Activated CD4-positive, alpha-beta T cell treated with anti-CD3 and anti-CD28 coated beads, Interleukin-2, amount 50 U/mL, for 4 hours (primary cell): ENCODE measurements around the gene SCP2.

Source experiments
- DNase-seq, 2 experiments: peaks; one replicate each; pipeline ENCODE4 v3.0.0-alpha.2; 2020

Gene SCP2

GRCh38 chr1:53085405-53085804, 158.3 kb downstream of the SCP2 start:
- DNase-seq: no peak

DNA sequence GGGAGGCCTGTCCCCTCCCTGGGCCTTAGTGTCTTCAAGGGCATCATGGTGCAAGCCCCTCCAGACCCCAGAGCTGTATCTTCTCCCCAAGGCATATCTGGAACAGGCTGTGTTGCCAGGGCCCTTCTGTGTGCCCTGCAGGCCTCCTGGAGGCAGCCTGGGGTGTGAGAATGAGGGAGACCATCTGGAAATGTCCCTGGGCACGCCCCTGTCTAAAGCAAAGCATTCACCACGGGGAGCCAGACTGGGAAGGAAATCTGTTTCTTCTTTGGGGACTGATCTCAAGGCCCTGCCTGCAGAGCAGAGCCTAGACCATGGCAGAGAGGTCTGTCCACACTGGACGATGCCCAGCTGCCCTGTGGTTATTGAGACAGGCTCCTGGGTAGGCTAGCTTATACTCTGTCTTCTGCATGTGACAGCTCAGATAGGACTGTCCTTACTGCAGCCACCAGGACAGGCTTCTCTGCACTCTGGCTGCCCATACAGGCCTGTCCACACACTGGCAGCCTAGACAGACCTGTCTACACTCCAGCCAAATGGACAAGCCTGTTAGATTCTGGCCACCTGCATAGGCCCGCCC, 159.5 kb downstream of the SCP2 start:
- no peak for DNase-seq

- no peak for DNase-seq
Measured at GRCh38 chr1:53087332-53088285, 160.5 kb downstream of the SCP2 start.

- DNase-seq: no peak
Measured at GRCh38 chr1:53088616-53089300, 161.7 kb downstream of the SCP2 start.

DNA sequence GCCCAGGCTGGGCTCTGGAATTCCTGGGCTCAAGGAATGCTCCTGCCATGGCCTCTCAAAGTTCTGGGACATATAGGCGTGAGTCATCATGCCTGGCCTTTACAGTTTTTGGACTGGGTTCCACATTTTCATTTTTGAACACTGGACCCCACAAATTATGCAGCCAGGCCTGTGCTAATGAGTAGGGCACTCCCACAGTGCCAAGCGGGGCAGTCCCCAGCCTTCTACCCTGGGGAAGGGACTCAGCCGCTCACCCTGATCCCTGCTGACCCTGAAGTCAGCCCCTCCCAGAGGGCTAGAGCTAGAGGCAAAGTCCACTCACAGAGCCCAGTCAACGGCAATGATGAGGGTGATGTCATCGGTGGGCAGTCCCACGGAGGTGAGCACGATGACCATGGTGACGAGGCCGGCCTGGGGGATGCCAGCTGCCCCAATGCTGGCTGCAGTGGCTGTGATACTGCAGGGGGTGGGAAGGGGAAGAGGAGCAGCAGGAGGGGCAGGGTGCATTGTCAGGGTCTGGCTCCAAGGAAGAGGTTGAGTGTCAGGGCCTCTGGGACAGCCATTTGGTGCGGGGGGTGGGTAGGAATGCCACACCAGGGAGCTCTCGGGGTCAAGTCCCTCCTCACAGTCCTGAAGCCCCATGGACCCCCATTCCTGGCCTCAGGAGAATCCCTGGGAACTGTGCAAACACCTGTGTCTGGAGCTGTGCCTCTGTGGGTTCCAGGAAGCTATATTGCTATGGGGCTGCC, 162.6 kb downstream of the SCP2 start:
- DNase-seq: no peak

DNA sequence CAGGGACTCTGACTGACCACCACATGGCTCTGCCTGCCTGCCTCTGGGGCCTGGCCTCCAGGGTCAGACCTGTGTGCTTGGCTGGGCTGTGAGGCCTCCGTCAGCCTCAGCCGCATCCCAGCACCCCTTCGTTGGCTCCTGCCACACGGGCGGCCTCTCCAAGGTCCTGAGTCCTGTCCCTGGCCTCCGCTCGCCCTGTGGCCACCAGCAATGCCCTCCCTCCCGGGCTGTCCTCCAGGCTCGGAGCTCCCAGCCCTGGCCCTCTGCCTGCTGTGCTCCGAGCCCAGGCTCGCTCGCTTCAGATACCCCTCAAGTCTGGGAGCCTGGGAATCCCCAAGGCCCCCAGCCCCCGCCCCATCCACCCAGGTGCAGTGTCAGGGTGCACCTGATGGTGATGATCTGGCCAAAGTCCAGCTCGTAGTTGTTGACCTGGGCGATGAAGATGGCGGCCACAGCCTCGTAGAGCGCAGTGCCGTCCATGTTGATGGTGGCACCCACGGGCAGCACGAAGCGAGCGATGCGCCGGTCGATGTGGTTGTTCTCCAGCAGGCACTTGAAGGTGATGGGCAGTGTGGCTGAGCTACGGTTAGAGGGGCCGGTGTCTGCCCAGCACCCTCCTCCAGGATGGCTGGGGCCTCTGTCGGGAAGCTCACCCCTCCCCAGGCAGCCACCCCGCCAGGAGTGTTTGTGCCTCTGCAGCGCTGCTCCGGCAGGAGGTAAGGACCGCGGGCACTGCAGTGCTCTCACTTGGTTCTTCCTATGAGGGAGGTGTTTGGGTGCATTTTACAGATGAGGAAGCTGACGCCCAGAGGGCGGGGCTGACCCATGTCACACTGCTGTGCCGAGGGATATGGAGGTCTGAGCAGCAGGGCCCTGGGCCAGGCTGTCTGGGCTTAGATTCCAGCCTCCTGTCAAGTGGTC, 163.4 kb downstream of the SCP2 start:
- DNase-seq: no peak

- DNase-seq: no peak
Measured at GRCh38 chr1:53091841-53092645, 165.0 kb downstream of the SCP2 start.

- DNase-seq: no peak
Measured at GRCh38 chr1:53092659-53093450, 165.8 kb downstream of the SCP2 start.

- DNase-seq: no peak
Measured at GRCh38 chr1:53093451-53093754, 166.3 kb downstream of the SCP2 start.

GRCh38 chr1:53093778-53094532, 166.9 kb downstream of the SCP2 start:
- no peak for DNase-seq

DNA sequence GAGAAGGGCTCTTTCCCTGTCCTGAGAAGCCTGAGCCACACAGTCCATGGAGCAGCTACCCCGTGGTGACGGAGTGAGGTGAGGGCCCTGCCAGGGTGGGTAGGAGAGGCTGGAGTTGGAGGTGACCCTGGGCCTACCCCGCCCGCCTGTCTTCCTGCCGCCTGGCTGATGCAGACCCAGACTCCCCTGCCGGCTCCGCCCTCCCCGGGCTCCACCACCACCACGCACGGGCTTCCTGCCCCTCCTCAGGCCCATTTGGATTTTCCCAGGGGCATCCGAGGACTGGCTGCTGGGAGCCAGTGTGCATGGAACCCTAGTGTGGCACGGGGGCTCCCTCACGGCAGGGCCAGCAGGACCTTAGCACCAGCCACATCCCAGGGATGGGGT, 167.4 kb downstream of the SCP2 start:
- DNase-seq: no peak
